ENCODE measurements around the gene VWA3B.

VWA3B gene

DNA sequence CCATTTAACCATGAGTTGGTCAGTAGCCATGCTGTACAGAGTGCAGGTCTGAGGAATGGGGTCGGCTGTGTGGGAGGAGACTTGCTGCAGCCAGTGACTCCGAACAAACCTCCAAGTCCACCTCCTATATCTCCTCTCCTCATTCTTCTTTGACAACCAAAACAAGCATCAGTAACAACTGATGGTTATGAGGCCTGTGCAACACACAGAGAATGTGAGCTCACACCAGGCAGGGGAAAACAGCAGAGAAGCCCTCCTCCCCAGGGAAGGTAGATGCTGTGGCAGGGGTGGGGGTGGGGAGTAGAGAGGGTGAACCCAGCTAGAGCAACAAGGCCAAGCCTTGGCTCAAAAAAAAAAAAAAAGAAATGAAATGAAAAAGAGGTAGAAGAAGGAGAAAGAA, 247.0 kb downstream of the VWA3B start:
- TF ChIP-seq, protein P1, sequence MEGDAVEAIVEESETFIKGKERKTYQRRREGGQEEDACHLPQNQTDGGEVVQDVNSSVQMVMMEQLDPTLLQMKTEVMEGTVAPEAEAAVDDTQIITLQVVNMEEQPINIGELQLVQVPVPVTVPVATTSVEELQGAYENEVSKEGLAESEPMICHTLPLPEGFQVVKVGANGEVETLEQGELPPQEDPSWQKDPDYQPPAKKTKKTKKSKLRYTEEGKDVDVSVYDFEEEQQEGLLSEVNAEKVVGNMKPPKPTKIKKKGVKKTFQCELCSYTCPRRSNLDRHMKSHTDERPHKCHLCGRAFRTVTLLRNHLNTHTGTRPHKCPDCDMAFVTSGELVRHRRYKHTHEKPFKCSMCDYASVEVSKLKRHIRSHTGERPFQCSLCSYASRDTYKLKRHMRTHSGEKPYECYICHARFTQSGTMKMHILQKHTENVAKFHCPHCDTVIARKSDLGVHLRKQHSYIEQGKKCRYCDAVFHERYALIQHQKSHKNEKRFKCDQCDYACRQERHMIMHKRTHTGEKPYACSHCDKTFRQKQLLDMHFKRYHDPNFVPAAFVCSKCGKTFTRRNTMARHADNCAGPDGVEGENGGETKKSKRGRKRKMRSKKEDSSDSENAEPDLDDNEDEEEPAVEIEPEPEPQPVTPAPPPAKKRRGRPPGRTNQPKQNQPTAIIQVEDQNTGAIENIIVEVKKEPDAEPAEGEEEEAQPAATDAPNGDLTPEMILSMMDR (IDR thresholded peaks at IDR 0.05; ENCODE audit: low read depth, low read length): no peak
- H3K4me3 ChIP-seq (ENCODE audit: low read depth, low read length): no peak overlapping the region

DNA sequence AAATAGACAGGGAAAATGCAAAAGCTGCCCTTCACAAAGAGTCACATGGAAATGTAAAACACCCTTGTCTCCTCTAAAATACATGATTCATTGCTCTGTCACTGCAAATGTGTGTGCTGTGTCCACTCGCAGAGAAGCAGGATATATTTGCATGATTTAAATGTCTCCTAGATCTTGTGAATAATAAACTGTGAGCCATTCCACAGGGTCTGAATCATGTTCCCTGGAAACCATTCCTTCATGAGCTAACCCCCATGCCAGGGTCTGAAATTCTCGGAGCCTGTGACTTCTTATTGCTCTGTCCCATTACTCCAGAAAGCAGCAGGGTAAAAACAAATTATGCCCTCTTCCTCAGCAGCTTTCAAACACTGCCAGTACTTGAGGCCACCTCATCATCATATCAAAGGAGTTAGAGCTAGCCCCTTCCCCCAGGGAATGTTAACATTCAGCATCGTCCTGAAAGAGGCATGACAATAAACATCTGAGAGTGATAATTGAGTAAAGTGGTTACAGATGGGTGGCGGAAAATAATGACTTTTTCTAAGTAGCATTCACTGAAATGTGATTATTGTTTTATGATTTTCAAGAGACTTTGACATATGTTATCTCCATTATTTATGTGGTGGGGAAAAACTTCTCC, 247.6 kb downstream of the VWA3B start:
- H3K4me3 ChIP-seq (ENCODE audit: low read depth, low read length): no peak overlapping the region; the same call in 1 of the 2 replicates
- TF ChIP-seq, protein P1 (IDR thresholded peaks at IDR 0.05; ENCODE audit: low read depth, low read length): no peak

DNA sequence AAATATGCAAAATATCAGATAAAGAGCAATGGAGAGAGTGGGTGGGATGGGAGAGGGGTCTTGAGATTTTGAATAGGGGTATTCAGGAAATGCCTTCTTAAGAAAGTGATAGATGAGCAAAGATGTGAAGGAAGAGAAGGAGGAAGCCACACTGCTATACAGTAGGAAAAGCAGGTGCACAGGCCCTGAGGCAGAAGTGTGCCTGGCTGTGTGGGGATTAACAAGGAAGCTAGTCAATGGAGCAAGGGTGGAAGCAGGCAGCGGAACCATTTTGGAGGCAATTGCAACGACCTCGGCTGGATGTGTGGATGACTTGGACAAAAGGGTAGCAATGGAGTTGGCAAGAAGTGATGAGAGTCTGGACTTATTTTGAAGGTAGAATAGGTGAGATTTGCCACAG, 248.3 kb downstream of the VWA3B start:
- TF ChIP-seq, protein P1 (IDR thresholded peaks at IDR 0.05; ENCODE audit: low read depth, low read length): no peak

DNA sequence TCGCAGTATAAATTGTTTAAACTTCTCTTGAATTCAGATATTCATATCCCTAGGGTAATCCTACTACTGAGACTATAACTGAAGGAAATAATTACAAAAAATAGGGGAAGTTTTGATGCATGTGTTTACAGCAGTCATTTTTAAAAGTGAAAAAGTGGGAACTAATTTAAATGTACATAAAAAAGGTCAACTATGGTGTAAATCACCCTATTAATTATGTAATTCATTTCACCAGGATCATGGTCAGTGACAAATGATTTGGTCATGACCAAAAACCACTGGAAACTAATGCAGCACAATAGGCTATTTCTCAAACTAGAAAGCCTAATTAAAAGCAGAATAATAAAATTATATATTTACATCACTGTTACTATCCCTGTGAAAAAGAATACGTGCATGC, 254.3 kb downstream of the VWA3B start:
- no peak overlapping the region for H3K4me3 ChIP-seq (ENCODE audit: low read depth, low read length)
- TF ChIP-seq, protein P1 (IDR thresholded peaks at IDR 0.05; ENCODE audit: low read depth, low read length): no peak

More for the DNA sequence above, 248.3 kb downstream of the VWA3B start:
- H3K4me3 ChIP-seq (ENCODE audit: low read depth, low read length): no peak overlapping the region

DNA sequence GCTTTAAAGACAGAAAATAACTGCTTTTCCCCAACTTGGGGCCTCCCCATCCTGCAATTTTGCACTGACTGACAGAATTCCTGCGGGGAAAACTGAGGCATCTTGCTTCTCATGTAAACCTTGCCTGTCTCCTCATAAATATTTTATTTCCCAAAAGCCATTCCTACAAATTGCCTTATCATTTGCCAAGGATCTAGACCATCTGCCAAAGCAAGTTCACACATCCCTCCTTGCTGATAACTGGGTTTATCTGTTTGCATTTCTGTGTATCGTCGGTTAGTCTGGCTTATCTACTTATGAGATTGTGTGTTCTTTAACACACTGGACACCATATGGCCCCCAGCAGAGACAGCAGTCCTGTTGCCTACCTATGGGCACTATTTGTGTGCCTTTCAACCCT, 256.3 kb downstream of the VWA3B start:
- no peak overlapping the region for H3K4me3 ChIP-seq (ENCODE audit: low read depth, low read length)
- TF ChIP-seq, protein P1 (IDR thresholded peaks at IDR 0.05; ENCODE audit: low read depth, low read length): no peak

DNA sequence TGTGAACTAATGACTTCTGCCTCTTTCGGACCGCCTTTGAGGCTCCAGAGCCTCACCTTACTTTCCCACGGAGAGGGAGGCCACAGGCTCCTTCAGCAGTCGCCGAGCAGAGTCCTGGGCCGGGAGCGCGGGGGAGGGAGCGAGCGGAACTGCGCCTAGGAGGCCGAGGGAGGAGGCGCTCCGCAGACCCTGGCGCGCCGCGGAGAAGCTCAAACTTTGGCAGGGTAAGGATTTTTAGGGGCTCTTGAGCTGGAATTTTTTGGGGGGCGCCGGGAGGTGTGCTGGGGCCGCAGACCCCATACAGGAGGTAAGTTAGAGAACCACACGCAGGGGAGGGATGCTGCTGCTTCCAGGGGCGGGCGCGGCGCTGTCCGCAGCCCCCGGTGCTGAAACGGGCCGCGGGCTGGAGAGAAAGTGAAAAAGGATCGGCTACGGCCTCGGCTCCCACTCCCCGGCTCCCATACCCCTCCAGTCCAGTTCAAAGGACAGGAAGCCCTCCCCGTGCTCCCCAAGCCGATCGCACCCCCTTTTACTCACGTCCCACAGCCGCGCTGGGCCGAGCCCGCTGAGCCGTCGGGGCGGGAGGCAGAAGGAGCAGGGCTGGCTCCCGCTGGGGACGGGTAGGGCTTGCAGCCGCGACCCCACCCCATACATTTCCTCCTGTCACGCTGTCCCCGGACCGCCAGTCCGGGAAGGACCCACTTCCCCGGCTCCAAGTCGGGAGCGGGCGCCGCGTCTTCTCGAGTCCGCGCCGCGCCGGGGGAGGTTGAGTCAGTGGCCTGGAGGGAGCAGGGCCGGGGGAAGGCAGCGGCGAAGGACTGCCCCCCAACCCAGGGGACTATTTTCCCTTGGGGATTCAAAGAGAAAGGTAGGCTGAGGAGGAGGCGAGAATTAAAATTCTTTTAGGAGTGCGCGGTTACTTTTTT, 259.6 kb downstream of the VWA3B start, which contains the start of gene CNGA3:
Gene CNGA3, plus strand, starts transcription at position 146 of the 926 bp plus-strand sequence. CDS start 23,520 bp downstream, outside the sequence.
- TF ChIP-seq, protein P1 (IDR thresholded peaks at IDR 0.05; ENCODE audit: low read depth, low read length): no peak
- H3K4me3 ChIP-seq (ENCODE audit: low read depth, low read length): no peak within 1 kb of the TSS
